Esophagus (tissue), 2 donors: ENCODE measurements around the gene C5orf24. TPM values are rescaled to one million over a fixed set of nuclear protein-coding genes. Genes with fewer than 3 reads are reported as not detected.

Source experiments
- H3K27ac ChIP-seq, 2 donors: one replicate each; pipeline ENCODE4 v1.5.1; 2013; ENCODE audit warnings: low read depth in 2 of 2, mild to moderate bottlenecking in 2 of 2, inconsistent platforms in 1 of 2, low read length in 1 of 2, moderate library complexity in 1 of 2
- H3K27me3 ChIP-seq, 2 donors: one replicate each; pipeline ENCODE4 v1.6.1; 2013; ENCODE audit warnings: low read length in 2 of 2, control low read depth in 1 of 2, mild to moderate bottlenecking in 1 of 2; ENCODE audit not compliant: insufficient read depth in 2 of 2, control insufficient read depth in 1 of 2
- H3K36me3 ChIP-seq, 2 donors: one replicate each; pipeline ENCODE4 v1.6.1; 2013; ENCODE audit warnings: low read length in 1 of 2; ENCODE audit not compliant: control insufficient read depth in 2 of 2, insufficient read depth in 2 of 2
- H3K4me1 ChIP-seq, 2 donors: one replicate each; pipeline ENCODE4 v1.6.1; 2013; ENCODE audit warnings: low read length in 1 of 2; ENCODE audit not compliant: control insufficient read depth in 2 of 2, insufficient read depth in 2 of 2
- H3K4me3 ChIP-seq, 2 donors: one replicate each; pipeline ENCODE4 v1.5.1; 2013; ENCODE audit warnings: low read length in 2 of 2, mild to moderate bottlenecking in 2 of 2, low read depth in 1 of 2, moderate library complexity in 1 of 2
- H3K9me3 ChIP-seq, 2 donors: one replicate each; pipeline ENCODE4 v1.6.1; 2013; ENCODE audit warnings: mild to moderate bottlenecking in 2 of 2, low read depth in 1 of 2, low read length in 1 of 2, moderate library complexity in 1 of 2; ENCODE audit not compliant: control insufficient read depth in 2 of 2, insufficient read depth in 1 of 2
- WGBS, 2 donors: extraction: QIAGEN DNeasy Blood & Tissue Kit; methylation state at CpG; one replicate each; pipeline ENCODE4 v1.1.7; 2013; 5-methylcytosine and 5-hydroxymethylcytosine counted together
- polyA plus RNA-seq, 2 donors: library from polyadenylated mRNA; stranded (reverse); fragments of 200-250 nt; gene quantifications; one replicate each; pipeline ENCODE4 v1.2.3, GENCODE V29; 2013
- donor health status: healthy with polysubstance abuse.
- donor health status: Bipolar disorder and iron deficiency.

C5orf24 gene
- polyA plus RNA-seq, 2 donors = 9.0 to 12.3 TPM

- 91 to 96% methylated on average over 7 of the region's 7 CpGs for WGBS, 2 donors
- no peak overlapping the region for H3K4me3 ChIP-seq
- H3K36me3 ChIP-seq = peaks cover 0 to 13% of the 10 kb centered on the region in 2 donors
- H3K4me1 ChIP-seq = no peaks in the 10 kb centered on the region
- no peaks in the 10 kb centered on the region for H3K27me3 ChIP-seq
- H3K9me3 ChIP-seq = no peaks in the 10 kb centered on the region
- no peak overlapping the region for H3K27ac ChIP-seq
Measured at GRCh38 chr5:134893748-134894505, 48.2 kb downstream of the C5orf24 start.

GRCh38 chr5:134902071-134902801 is 56.5 kb downstream of the C5orf24 start:
- WGBS, 2 donors = 75 to 77% methylated on average over 10 of the region's 10 CpGs
- Histone ChIP-seq H3K4me1 (peaks cover 0 to 4% of the 10 kb centered on the region in 2 donors), H3K27me3 (no peaks in the 10 kb centered on the region), H3K27ac (no peak overlapping the region), H3K9me3 (no peaks in the 10 kb centered on the region), H3K36me3 (peaks cover 0 to 3% of the 10 kb centered on the region in 2 donors), H3K4me3 (no peak overlapping the region)

GRCh38 chr5:134904610-134905245 is 59.0 kb downstream of the C5orf24 start, which contains the start of gene PCBD2:
Gene PCBD2 (plus strand): TSS chr5:134905131. CDS start chr5:134905140, 9 bp downstream.
- H3K4me1 ChIP-seq = peaks cover 0 to 4% of the 10 kb centered on the region in 2 donors

GRCh38 chr5:134905246-134905996 is 59.7 kb downstream of the C5orf24 start:
- Histone ChIP-seq H3K36me3 (no peaks in the 10 kb centered on the region), H3K27ac (peak overlapping the region; percentile 100), H3K27me3 (no peaks in the 10 kb centered on the region), H3K4me3 (peak overlapping the region; percentile 68 to 85), H3K9me3 (no peaks in the 10 kb centered on the region), H3K4me1 (peaks cover 0 to 4% of the 10 kb centered on the region in 2 donors)
- 0% methylated on average over 53 to 54 of the region's 54 CpGs for WGBS, 2 donors

More at GRCh38 chr5:134904610-134905245, 59.0 kb downstream of the C5orf24 start, which contains the start of gene PCBD2:
- no peaks in the 10 kb centered on the region for H3K36me3 ChIP-seq
- H3K27me3 ChIP-seq = no peaks in the 10 kb centered on the region
- peak within 1 kb of the TSS; percentile 100 for H3K27ac ChIP-seq
- H3K4me3 ChIP-seq = peak within 1 kb of the TSS; percentile 68 to 85
- WGBS, 2 donors = 0 to 1% methylated on average over 64 to 84 of the region's 84 CpGs
- no peaks in the 10 kb centered on the region for H3K9me3 ChIP-seq

GRCh38 chr5:134906811-134907210 is 61.0 kb downstream of the C5orf24 start:
- Histone ChIP-seq H3K4me1 (peaks cover 0 to 6% of the 10 kb centered on the region in 2 donors), H3K36me3 (peaks cover 0 to 2% of the 10 kb centered on the region in 2 donors), H3K9me3 (no peaks in the 10 kb centered on the region), H3K27me3 (no peaks in the 10 kb centered on the region), H3K4me3 (no peak overlapping the region), H3K27ac (no peak overlapping the region)
- WGBS, 2 donors = 86 to 94% methylated on average over 1 of the region's 1 CpG

Other genes with a start within 250 kb of the C5orf24 start
- gene SAR1B, start 213.1 kb upstream of the C5orf24 start, polyA plus RNA-seq = 10 to 100 TPM; 34.8 to 39.9 TPM
- 1 to 10 TPM; 5.0 to 6.0 TPM for gene SEC24A, start 197.2 kb upstream of the C5orf24 start, polyA plus RNA-seq
- gene CAMLG, start 107.4 kb upstream of the C5orf24 start, polyA plus RNA-seq = 10 to 100 TPM; 22.9 to 25.6 TPM
- gene DDX46, start 87.2 kb upstream of the C5orf24 start, polyA plus RNA-seq = 10 to 100 TPM; 16.2 TPM
- 10 to 100 TPM; 14.5 to 25.6 TPM for gene TXNDC15, start 28.4 kb downstream of the C5orf24 start, polyA plus RNA-seq
- 1 to 10 TPM; 5.7 to 6.0 TPM for gene PCBD2, start 59.2 kb downstream of the C5orf24 start, polyA plus RNA-seq
- under 1 TPM; 0.34 to 0.55 TPM for gene CATSPER3, start 121.9 kb downstream of the C5orf24 start, polyA plus RNA-seq
- 100 to 1,000 TPM; 485 to 519 TPM for gene PITX1, start 188.3 kb downstream of the C5orf24 start, polyA plus RNA-seq